Vagina (tissue), 2 donors: ENCODE results near the gene ABT1. TPM values are rescaled to one million over a fixed set of nuclear protein-coding genes. Genes with fewer than 3 reads are reported as not detected.

Experiments
- DNase-seq, 2 donors: peaks; one replicate each; pipeline ENCODE4 v3.0.0-alpha.2; 2017; ENCODE audit errors: extremely low spot score in 2 of 2
- H3K27ac ChIP-seq: fragments of 200-600 bp; sonication (generic); one replicate; pipeline ENCODE4 v1.5.1; 2019
- H3K27me3 ChIP-seq: fragments of 200-600 bp; sonication (generic); one replicate; pipeline ENCODE4 v1.5.1; 2019
- H3K36me3 ChIP-seq, 2 donors: fragments of 200-600 bp; sonication (generic); one replicate each; pipeline ENCODE4 v1.5.1; 2017 to 2019
- H3K4me1 ChIP-seq: fragments of 200-600 bp; sonication (generic); one replicate; pipeline ENCODE4 v1.5.1; 2019
- H3K4me3 ChIP-seq, 2 donors: fragments of 200-600 bp; sonication (generic); 1 replicate in 1 of 2; 2 replicates in 1 of 2; pipeline ENCODE4 v1.5.1; 2016 to 2019
- H3K9me3 ChIP-seq: fragments of 200-600 bp; sonication (generic); one replicate; pipeline ENCODE4 v1.5.1; 2019
- CTCF ChIP-seq, 3 experiments: fragments of 450-650 bp in 2 of 3; fragments of 200-600 bp in 1 of 3; sonication (generic) in 1 of 3; IDR thresholded peaks; one replicate each; pipeline ENCODE4 v1.5.1; 2017 to 2019; ENCODE audit warnings: antibody characterized with exemption in 3 of 3, mild to moderate bottlenecking in 2 of 3, moderate library complexity in 2 of 3
- POLR2A ChIP-seq, 2 donors: fragments of 450-650 bp; IDR thresholded peaks; one replicate each; pipeline ENCODE4 v1.6.1; 2017; ENCODE audit warnings: antibody characterized with exemption in 2 of 2, mild to moderate bottlenecking in 2 of 2, moderate library complexity in 2 of 2
- POLR2AphosphoS5 ChIP-seq, 2 donors: sonication (generic); formaldehyde crosslinking; IDR thresholded peaks; one replicate each; pipeline ENCODE4 v1.9.0; 2017; ENCODE audit warnings: antibody characterized with exemption in 2 of 2, mild to moderate bottlenecking in 2 of 2, low read depth in 1 of 2; ENCODE audit not compliant: insufficient read depth in 1 of 2
- intact Hi-C: fragments of 100-400 bp; cut with DNase I; formaldehyde crosslinking; loops from one replicate; pipeline ENCODE4 v1.15.1; 2023
- total RNA-seq: library from RNA; depleted of rRNA; stranded (reverse); fragments of >200 nt; gene quantifications from one replicate; pipeline ENCODE4 v1.2.3, GENCODE V29; 2016

Gene ABT1
- total RNA-seq, 1 donor from 2014 or later: 24.8 TPM

GRCh38 chr6:26613689-26614683, 17.2 kb downstream of the ABT1 start:
- H3K4me1 ChIP-seq: peaks cover 14% of the 10 kb centered on the region
- no peak for TF ChIP-seq POLR2AphosphoS5 (IDR thresholded peaks at IDR 0.05; ENCODE audit: insufficient read depth in 1 of 2, low read depth in 1 of 2)
- TF ChIP-seq POLR2A (IDR thresholded peaks at IDR 0.05): no peak
- TF ChIP-seq CTCF (IDR thresholded peaks at IDR 0.05): no peak
- no peaks in the 10 kb centered on the region for H3K9me3 ChIP-seq
- no peaks in the 10 kb centered on the region for H3K36me3 ChIP-seq
- peak overlapping the region; percentile 36 to 39 for H3K4me3 ChIP-seq
- H3K27ac ChIP-seq: no peak overlapping the region
- no peaks in the 10 kb centered on the region for H3K27me3 ChIP-seq
- DNase-seq: no peak
- intact Hi-C loops: no loop called here

- H3K4me1 ChIP-seq: no peaks in the 10 kb centered on the region
- no peak for DNase-seq
- no peaks in the 10 kb centered on the region for H3K36me3 ChIP-seq
- H3K4me3 ChIP-seq: no peak overlapping the region
- TF ChIP-seq POLR2AphosphoS5 (IDR thresholded peaks at IDR 0.05; ENCODE audit: insufficient read depth in 1 of 2, low read depth in 1 of 2) (no peak), CTCF (IDR thresholded peaks at IDR 0.05) (no peak), POLR2A (IDR thresholded peaks at IDR 0.05) (no peak)
- H3K27me3 ChIP-seq: no peaks in the 10 kb centered on the region
- peaks cover 3% of the 10 kb centered on the region for H3K9me3 ChIP-seq
- H3K27ac ChIP-seq: no peak overlapping the region
- intact Hi-C loops: no loop called here
Measured at GRCh38 chr6:26623339-26623859, 26.6 kb downstream of the ABT1 start.

GRCh38 chr6:26624557-26624956, 27.8 kb downstream of the ABT1 start:
- H3K36me3 ChIP-seq: no peaks in the 10 kb centered on the region
- intact Hi-C loops: no loop called here
- peaks cover 3% of the 10 kb centered on the region for H3K9me3 ChIP-seq
- no peaks in the 10 kb centered on the region for H3K4me1 ChIP-seq
- TF ChIP-seq POLR2A (IDR thresholded peaks at IDR 0.05): no peak
- TF ChIP-seq POLR2AphosphoS5 (IDR thresholded peaks at IDR 0.05; ENCODE audit: insufficient read depth in 1 of 2, low read depth in 1 of 2): no peak
- TF ChIP-seq CTCF (IDR thresholded peaks at IDR 0.05): no peak
- no peaks in the 10 kb centered on the region for H3K27me3 ChIP-seq
- no peak overlapping the region for H3K27ac ChIP-seq
- no peak overlapping the region for H3K4me3 ChIP-seq
- no peak for DNase-seq

GRCh38 chr6:26627843-26628242, 31.1 kb downstream of the ABT1 start:
- no peak for DNase-seq
- no peaks in the 10 kb centered on the region for H3K27me3 ChIP-seq
- no peaks in the 10 kb centered on the region for H3K36me3 ChIP-seq
- no peak overlapping the region for H3K27ac ChIP-seq
- H3K4me1 ChIP-seq: no peaks in the 10 kb centered on the region
- no peak overlapping the region for H3K4me3 ChIP-seq
- intact Hi-C loops: no loop called here
- H3K9me3 ChIP-seq: peaks cover 3% of the 10 kb centered on the region
- TF ChIP-seq CTCF (IDR thresholded peaks at IDR 0.05) (no peak), POLR2A (IDR thresholded peaks at IDR 0.05) (no peak), POLR2AphosphoS5 (IDR thresholded peaks at IDR 0.05; ENCODE audit: insufficient read depth in 1 of 2, low read depth in 1 of 2) (no peak)

GRCh38 chr6:26629359-26629758, 32.6 kb downstream of the ABT1 start:
- Histone ChIP-seq H3K4me3 (no peak overlapping the region), H3K27me3 (no peaks in the 10 kb centered on the region), H3K4me1 (no peaks in the 10 kb centered on the region), H3K27ac (no peak overlapping the region), H3K9me3 (peaks cover 3% of the 10 kb centered on the region), H3K36me3 (no peaks in the 10 kb centered on the region)
- intact Hi-C loops: no loop called here
- no peak for TF ChIP-seq POLR2AphosphoS5 (IDR thresholded peaks at IDR 0.05; ENCODE audit: insufficient read depth in 1 of 2, low read depth in 1 of 2)
- TF ChIP-seq CTCF (IDR thresholded peaks at IDR 0.05): no peak
- no peak for TF ChIP-seq POLR2A (IDR thresholded peaks at IDR 0.05)
- DNase-seq: no peak
